ENCODE data around the gene SLC6A18.

- TF ChIP-seq POLR2A (IDR thresholded peaks at IDR 0.05; ENCODE audit: low read depth, low read length), result no peak
- no peak for TF ChIP-seq FOS (IDR thresholded peaks at IDR 0.05; ENCODE audit: low read depth, low read length)
- TF ChIP-seq RAD21 (IDR thresholded peaks at IDR 0.05; ENCODE audit: low read length), result no peak
- TF ChIP-seq CTCF (conservative IDR thresholded peaks at IDR 0.05; ENCODE audit: low read depth, low read length), result no peak
- TF ChIP-seq MXI1 (IDR thresholded peaks at IDR 0.05; ENCODE audit: borderline replicate concordance, low read depth, low read length), result no peak
- TF ChIP-seq CHD1 (IDR thresholded peaks at IDR 0.05; ENCODE audit: low read depth, low read length), result no peak
- no peak for TF ChIP-seq MAFK (IDR thresholded peaks at IDR 0.05; ENCODE audit: low read depth, low read length)
- TF ChIP-seq CEBPB (IDR thresholded peaks at IDR 0.05; ENCODE audit: low read depth, low read length), result no peak
- no peak for TF ChIP-seq USF2 (IDR thresholded peaks at IDR 0.05; ENCODE audit: low read depth, low read length)
- TF ChIP-seq BHLHE40 (IDR thresholded peaks at IDR 0.05; ENCODE audit: low read depth, low read length), result no peak
- no peak for TF ChIP-seq ELK1 (IDR thresholded peaks at IDR 0.05; ENCODE audit: borderline replicate concordance, low read depth, low read length)
Measured at GRCh38 chr5:1175801-1176472, 49.2 kb upstream of the SLC6A18 start.
